Ecto neural progenitor cell (in vitro differentiated cells): ENCODE measurements around the gene SFSWAP.
"Not testable (repeated sequence)": the region's sequence is repeated elsewhere in the genome, so short reads cannot be mapped to it uniquely, and the experiment has no call there.

Experiments used
- DNase-seq: peaks from one replicate; pipeline ENCODE4 v3.0.0-alpha.2; 2018; ENCODE audit warnings: low spot score

Gene SFSWAP

GRCh38 chr12:131710464-131711457 is at the start of gene SFSWAP:
TSS of gene SFSWAP (plus strand) at chr12:131711090. CDS start at chr12:131711230, 140 bp downstream.
- peak; percentile 92 for DNase-seq

- DNase-seq: not testable (repeated sequence)
These were observed 49.5 kb upstream of the SFSWAP start for GRCh38 chr12:131661170-131661985.

- DNase-seq: not testable (repeated sequence)
These were observed 49.0 kb upstream of the SFSWAP start for GRCh38 chr12:131661986-131662288.

- not testable (repeated sequence) for DNase-seq
These were observed 48.5 kb upstream of the SFSWAP start for GRCh38 chr12:131662346-131662745.

- DNase-seq: peak; percentile 34
These were observed 45.2 kb upstream of the SFSWAP start for GRCh38 chr12:131665666-131666065.

GRCh38 chr12:131666486-131666885 is 44.4 kb upstream of the SFSWAP start:
- DNase-seq: peak; percentile 36

- peak; percentile 48 for DNase-seq
These were observed 43.8 kb upstream of the SFSWAP start for GRCh38 chr12:131666978-131667601.

- DNase-seq: peak; percentile 29
These were observed 39.6 kb upstream of the SFSWAP start for GRCh38 chr12:131671276-131671675.

GRCh38 chr12:131671871-131672270 is 39.0 kb upstream of the SFSWAP start:
- DNase-seq: peak; percentile 46

GRCh38 chr12:131672311-131672940 is 38.5 kb upstream of the SFSWAP start:
- peak; percentile 41 for DNase-seq

- peak; percentile 43 for DNase-seq
These were observed 37.7 kb upstream of the SFSWAP start for GRCh38 chr12:131672941-131673887.

- DNase-seq: peak; percentile 25
These were observed 37.0 kb upstream of the SFSWAP start for GRCh38 chr12:131673888-131674257.

GRCh38 chr12:131674373-131674772 is 36.5 kb upstream of the SFSWAP start:
- peak; percentile 43 for DNase-seq

- DNase-seq: peak; percentile 45
These were observed 35.5 kb upstream of the SFSWAP start for GRCh38 chr12:131675126-131676080.

- DNase-seq: no peak
These were observed 34.3 kb upstream of the SFSWAP start for GRCh38 chr12:131676544-131676943.

GRCh38 chr12:131677067-131677466 is 33.8 kb upstream of the SFSWAP start:
- peak; percentile 38 for DNase-seq

GRCh38 chr12:131677699-131678098 is 33.2 kb upstream of the SFSWAP start:
- DNase-seq: no peak

GRCh38 chr12:131678389-131679181 is 32.3 kb upstream of the SFSWAP start:
- not testable (repeated sequence) for DNase-seq

- not testable (repeated sequence) for DNase-seq
These were observed 31.7 kb upstream of the SFSWAP start for GRCh38 chr12:131679186-131679585.
